Measurements from ENCODE around the gene EMILIN3. TPM values are rescaled to one million over a fixed set of nuclear protein-coding genes. Genes with fewer than 3 reads are reported as not detected.

The EMILIN3 gene
- total and polyA plus RNA-seq, 12 donors, result 0.42 to 4.1 (median 1.7) TPM

DNA sequence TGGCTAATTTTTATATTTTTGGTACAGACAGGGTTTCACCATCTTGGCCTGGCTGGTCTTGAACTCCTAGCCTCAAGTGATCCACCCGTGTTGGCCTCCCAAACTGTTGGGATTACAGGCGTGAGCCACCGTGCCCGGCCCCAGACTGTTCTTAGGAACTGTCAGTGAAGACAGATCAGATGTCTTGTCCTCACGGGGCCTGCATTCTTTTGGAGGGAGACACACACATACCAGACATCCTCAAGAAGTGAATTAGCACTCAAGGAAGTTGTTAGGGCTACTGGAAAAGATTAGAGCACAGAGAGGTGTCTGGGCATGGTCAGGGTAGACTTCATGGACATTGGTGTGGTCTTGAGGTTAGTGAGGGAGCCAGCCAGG lies 36.3 kb downstream of the EMILIN3 start:
- Histone ChIP-seq H3K36me3 (replicated peaks in 1 of 2) (no peaks in the 10 kb centered on the region), H3K4me1 (replicated peaks in 1 of 2) (peaks cover 14 to 18% of the 10 kb centered on the region in 2 donors), H3K27me3 (no peaks in the 10 kb centered on the region), H3K4me3 (no peak overlapping the region), H3K27ac (peak overlapping the region in 4 of 5 donors; percentile 58 to 92 (median 89)), H3K9me3 (replicated peaks in 1 of 3) (no peaks in the 10 kb centered on the region)
- DNase-seq, result peak in 3 of 7 donors; percentile 16 to 54 (median 17)
- TF ChIP-seq, protein P1, sequence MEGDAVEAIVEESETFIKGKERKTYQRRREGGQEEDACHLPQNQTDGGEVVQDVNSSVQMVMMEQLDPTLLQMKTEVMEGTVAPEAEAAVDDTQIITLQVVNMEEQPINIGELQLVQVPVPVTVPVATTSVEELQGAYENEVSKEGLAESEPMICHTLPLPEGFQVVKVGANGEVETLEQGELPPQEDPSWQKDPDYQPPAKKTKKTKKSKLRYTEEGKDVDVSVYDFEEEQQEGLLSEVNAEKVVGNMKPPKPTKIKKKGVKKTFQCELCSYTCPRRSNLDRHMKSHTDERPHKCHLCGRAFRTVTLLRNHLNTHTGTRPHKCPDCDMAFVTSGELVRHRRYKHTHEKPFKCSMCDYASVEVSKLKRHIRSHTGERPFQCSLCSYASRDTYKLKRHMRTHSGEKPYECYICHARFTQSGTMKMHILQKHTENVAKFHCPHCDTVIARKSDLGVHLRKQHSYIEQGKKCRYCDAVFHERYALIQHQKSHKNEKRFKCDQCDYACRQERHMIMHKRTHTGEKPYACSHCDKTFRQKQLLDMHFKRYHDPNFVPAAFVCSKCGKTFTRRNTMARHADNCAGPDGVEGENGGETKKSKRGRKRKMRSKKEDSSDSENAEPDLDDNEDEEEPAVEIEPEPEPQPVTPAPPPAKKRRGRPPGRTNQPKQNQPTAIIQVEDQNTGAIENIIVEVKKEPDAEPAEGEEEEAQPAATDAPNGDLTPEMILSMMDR (IDR thresholded peaks at IDR 0.05), result no peak
- TF ChIP-seq POLR2A (IDR thresholded peaks at IDR 0.05), result no peak
- intact Hi-C loops (cut with DNase I), result loop anchor here in 1 of 2 donors (10.0 kb wide), 1 partner anchor 86 kb away; no protein-coding TSS in a partner anchor
- 79 to 91% (median 88%) methylated on average over 5 of the region's 5 CpGs for WGBS, 4 donors

GRCh38 chr20:41329435-41330342 lies 36.9 kb downstream of the EMILIN3 start:
- H3K27ac ChIP-seq, result peak overlapping the region; percentile 58 to 92 (median 87)
- 17 to 21% (median 18%) methylated on average over 12 to 14 of the region's 14 CpGs for WGBS, 4 donors
- peak; percentile 80 to 95 (median 94) for DNase-seq
- no peaks in the 10 kb centered on the region for H3K36me3 ChIP-seq (replicated peaks in 1 of 2)
- H3K4me1 ChIP-seq (replicated peaks in 1 of 2), result peaks cover 14 to 18% of the 10 kb centered on the region in 2 donors
- no peaks in the 10 kb centered on the region for H3K27me3 ChIP-seq
- intact Hi-C loops (cut with DNase I), result loop anchor here in 1 of 2 donors (10.0 kb wide), 1 partner anchor 85 kb away; no protein-coding TSS in a partner anchor
- no peaks in the 10 kb centered on the region for H3K9me3 ChIP-seq (replicated peaks in 1 of 3)
- TF ChIP-seq POLR2A (IDR thresholded peaks at IDR 0.05), result peak in 1 of 2 donors; percentile 83
- TF ChIP-seq, protein P1 (IDR thresholded peaks at IDR 0.05), result no peak
- H3K4me3 ChIP-seq, result no peak overlapping the region

DNA sequence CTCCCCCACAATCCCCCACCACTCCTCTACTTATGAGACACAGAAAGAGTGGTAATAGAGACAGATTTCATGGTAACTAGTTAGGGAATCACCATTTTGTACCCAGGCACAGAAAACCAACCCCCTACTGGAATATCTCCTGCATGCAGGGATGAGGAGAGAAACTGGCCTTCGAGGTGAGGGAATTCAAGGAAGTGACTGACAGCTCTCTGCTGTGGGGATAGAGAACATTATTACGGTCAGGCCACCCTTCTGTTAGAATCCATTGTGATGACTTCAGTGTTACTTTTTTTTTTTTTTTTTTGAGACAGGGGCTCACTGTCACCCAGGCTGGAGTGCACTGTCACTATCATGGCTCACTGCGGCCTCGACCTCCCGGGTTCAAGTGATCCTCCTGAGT lies 39.4 kb downstream of the EMILIN3 start:
- 77 to 86% (median 85%) methylated on average over 5 of the region's 5 CpGs for WGBS, 4 donors
- no peak for TF ChIP-seq POLR2A (IDR thresholded peaks at IDR 0.05)
- TF ChIP-seq, protein P1 (IDR thresholded peaks at IDR 0.05), result no peak
- H3K27me3 ChIP-seq, result no peaks in the 10 kb centered on the region

GRCh38 chr20:41320976-41321375 lies 45.6 kb downstream of the EMILIN3 start:
- 54 to 86% (median 66%) methylated on average over 1 of the region's 1 CpG for WGBS, 4 donors
- Histone ChIP-seq H3K27ac (no peak overlapping the region), H3K9me3 (replicated peaks in 1 of 3) (no peaks in the 10 kb centered on the region), H3K4me1 (replicated peaks in 1 of 2) (peaks cover 7 to 14% of the 10 kb centered on the region in 2 donors), H3K27me3 (no peaks in the 10 kb centered on the region), H3K36me3 (replicated peaks in 1 of 2) (no peaks in the 10 kb centered on the region), H3K4me3 (no peak overlapping the region)
- intact Hi-C loops (cut with DNase I), result no loop called here
- no peak for DNase-seq
- TF ChIP-seq, protein P1 (IDR thresholded peaks at IDR 0.05), result no peak
- TF ChIP-seq POLR2A (IDR thresholded peaks at IDR 0.05), result no peak

More for the DNA sequence above, 39.4 kb downstream of the EMILIN3 start:
- Histone ChIP-seq H3K36me3 (replicated peaks in 1 of 2) (no peaks in the 10 kb centered on the region), H3K27ac (peak overlapping the region in 1 of 5 donors; percentile 5), H3K4me1 (replicated peaks in 1 of 2) (peaks cover 14 to 18% of the 10 kb centered on the region in 2 donors), H3K9me3 (replicated peaks in 1 of 3) (no peaks in the 10 kb centered on the region), H3K4me3 (no peak overlapping the region)
- intact Hi-C loops (cut with DNase I), result no loop called here
- peak in 1 of 7 donors; percentile 12 for DNase-seq
